ENCODE results near the gene PRKAR1A. TPM values are rescaled to one million over a fixed set of nuclear protein-coding genes. Genes with fewer than 3 reads are reported as not detected.

The PRKAR1A gene
- total and polyA plus RNA-seq, 10 donors = 36.2 to 392 (median 313) TPM

GRCh38 chr17:68562736-68563135 lies 50.5 kb downstream of the PRKAR1A start:
- H3K36me3 ChIP-seq = no peaks in the 10 kb centered on the region
- no peak overlapping the region for H3K27ac ChIP-seq
- H3K4me1 ChIP-seq = peaks cover 0 to 30% (median 0%) of the 10 kb centered on the region in 6 donors
- no peak for DNase-seq
- TF ChIP-seq POLR2A (IDR thresholded peaks at IDR 0.05) = no peak
- TF ChIP-seq CTCF (IDR thresholded peaks at IDR 0.05 in 8 of 11, conservative IDR thresholded peaks at IDR 0.05 in 3 of 11) = no peak
- TF ChIP-seq POLR2AphosphoS5 (IDR thresholded peaks at IDR 0.05) = no peak
- no peak overlapping the region for H3K4me3 ChIP-seq
- no peaks in the 10 kb centered on the region for H3K9me3 ChIP-seq
- intact Hi-C loops (cut with DNase I; ENCODE audit: low total_unique reads) = no loop called here
- H3K27me3 ChIP-seq (replicated peaks in 1 of 7) = no peaks in the 10 kb centered on the region
- 78 to 90% (median 87%) methylated on average over 3 to 4 of the region's 4 CpGs for WGBS, 5 donors

GRCh38 chr17:68564415-68565111 lies 52.3 kb downstream of the PRKAR1A start:
- Histone ChIP-seq H3K4me3 (no peak overlapping the region), H3K4me1 (peaks cover 0 to 30% (median 0%) of the 10 kb centered on the region in 6 donors), H3K36me3 (no peaks in the 10 kb centered on the region), H3K27ac (no peak overlapping the region), H3K9me3 (no peaks in the 10 kb centered on the region), H3K27me3 (replicated peaks in 1 of 7) (no peaks in the 10 kb centered on the region)
- intact Hi-C loops (cut with DNase I; ENCODE audit: low total_unique reads) = no loop called here
- 83 to 93% (median 88%) methylated on average over 7 to 8 of the region's 8 CpGs for WGBS, 5 donors
- no peak for DNase-seq
- TF ChIP-seq CTCF (IDR thresholded peaks at IDR 0.05 in 8 of 11, conservative IDR thresholded peaks at IDR 0.05 in 3 of 11) (no peak), POLR2AphosphoS5 (IDR thresholded peaks at IDR 0.05) (no peak), POLR2A (IDR thresholded peaks at IDR 0.05) (no peak)

GRCh38 chr17:68565661-68566441 lies 53.6 kb downstream of the PRKAR1A start:
- TF ChIP-seq POLR2A (IDR thresholded peaks at IDR 0.05) (no peak), CTCF (IDR thresholded peaks at IDR 0.05 in 8 of 11, conservative IDR thresholded peaks at IDR 0.05 in 3 of 11) (no peak), POLR2AphosphoS5 (IDR thresholded peaks at IDR 0.05) (no peak)
- no peaks in the 10 kb centered on the region for H3K27me3 ChIP-seq (replicated peaks in 1 of 7)
- peaks cover 0 to 30% (median 0%) of the 10 kb centered on the region in 6 donors for H3K4me1 ChIP-seq
- no peaks in the 10 kb centered on the region for H3K9me3 ChIP-seq
- no peak overlapping the region for H3K4me3 ChIP-seq
- peak overlapping the region in 1 of 8 donors; percentile 9 for H3K27ac ChIP-seq
- H3K36me3 ChIP-seq = no peaks in the 10 kb centered on the region
- WGBS, 5 donors = 51 to 79% (median 69%) methylated on average over 3 of the region's 3 CpGs
- no peak for DNase-seq
- intact Hi-C loops (cut with DNase I; ENCODE audit: low total_unique reads) = no loop called here

GRCh38 chr17:68566442-68566738 lies 54.2 kb downstream of the PRKAR1A start:
- WGBS, 5 donors = 48 to 83% (median 53%) methylated on average over 2 of the region's 2 CpGs

More at GRCh38 chr17:68566442-68566738, 54.2 kb downstream of the PRKAR1A start:
- Histone ChIP-seq H3K27ac (peak overlapping the region in 1 of 8 donors; percentile 9), H3K4me1 (peaks cover 0 to 30% (median 0%) of the 10 kb centered on the region in 6 donors), H3K9me3 (no peaks in the 10 kb centered on the region), H3K4me3 (no peak overlapping the region), H3K36me3 (no peaks in the 10 kb centered on the region), H3K27me3 (replicated peaks in 1 of 7) (no peaks in the 10 kb centered on the region)
- DNase-seq = no peak
- intact Hi-C loops (cut with DNase I; ENCODE audit: low total_unique reads) = no loop called here
- no peak for TF ChIP-seq POLR2AphosphoS5 (IDR thresholded peaks at IDR 0.05)
- TF ChIP-seq POLR2A (IDR thresholded peaks at IDR 0.05) = no peak
- TF ChIP-seq CTCF (IDR thresholded peaks at IDR 0.05 in 8 of 11, conservative IDR thresholded peaks at IDR 0.05 in 3 of 11) = no peak
